GM18502 (cell line): ENCODE results near the gene MEG3.

Experiments used
- ATAC-seq: cut with Tn5 transposase; IDR thresholded peaks from one replicate; pipeline ENCODE4 v1.9.1; 2021; ENCODE audit warnings: mild to moderate bottlenecking; ENCODE audit not compliant: unreplicated experiment, poor library complexity

The MEG3 gene

DNA sequence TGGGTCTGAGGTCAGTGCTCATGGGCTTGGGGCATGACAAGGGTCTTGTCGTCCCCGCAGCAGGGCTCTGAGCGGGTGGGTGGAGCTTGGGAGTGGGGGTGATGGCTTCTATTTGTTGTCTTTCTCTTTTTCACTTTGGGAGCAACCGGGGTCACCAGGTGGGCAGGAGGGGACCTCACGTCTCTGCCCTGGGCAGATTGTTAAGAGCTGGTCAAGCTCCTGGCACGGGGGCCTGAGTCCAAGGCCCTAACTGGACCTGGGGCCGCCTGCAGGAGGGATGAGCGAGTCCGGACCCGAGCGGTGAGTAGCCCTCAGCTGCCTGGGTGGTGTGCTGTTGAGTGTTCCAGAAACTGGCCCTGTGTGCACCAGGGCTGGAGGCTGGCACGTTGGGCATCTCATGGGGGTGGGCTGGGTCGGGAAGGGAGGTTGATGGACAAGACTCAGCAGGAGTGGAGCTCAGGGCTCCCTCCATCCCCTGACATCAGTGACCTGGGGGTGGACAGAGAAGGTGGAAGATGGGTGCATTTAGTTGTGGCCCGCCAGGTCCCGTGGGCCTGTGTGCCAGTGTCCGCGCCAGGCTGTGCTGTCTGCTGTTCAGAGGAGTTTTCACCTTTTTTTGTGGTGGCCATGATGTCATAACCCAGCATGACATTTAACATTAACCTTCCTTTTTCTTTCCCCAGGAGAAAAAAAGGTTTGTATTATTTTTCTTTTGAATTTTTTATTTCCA is 50.1 kb downstream of the MEG3 start:
- no peak for ATAC-seq

DNA sequence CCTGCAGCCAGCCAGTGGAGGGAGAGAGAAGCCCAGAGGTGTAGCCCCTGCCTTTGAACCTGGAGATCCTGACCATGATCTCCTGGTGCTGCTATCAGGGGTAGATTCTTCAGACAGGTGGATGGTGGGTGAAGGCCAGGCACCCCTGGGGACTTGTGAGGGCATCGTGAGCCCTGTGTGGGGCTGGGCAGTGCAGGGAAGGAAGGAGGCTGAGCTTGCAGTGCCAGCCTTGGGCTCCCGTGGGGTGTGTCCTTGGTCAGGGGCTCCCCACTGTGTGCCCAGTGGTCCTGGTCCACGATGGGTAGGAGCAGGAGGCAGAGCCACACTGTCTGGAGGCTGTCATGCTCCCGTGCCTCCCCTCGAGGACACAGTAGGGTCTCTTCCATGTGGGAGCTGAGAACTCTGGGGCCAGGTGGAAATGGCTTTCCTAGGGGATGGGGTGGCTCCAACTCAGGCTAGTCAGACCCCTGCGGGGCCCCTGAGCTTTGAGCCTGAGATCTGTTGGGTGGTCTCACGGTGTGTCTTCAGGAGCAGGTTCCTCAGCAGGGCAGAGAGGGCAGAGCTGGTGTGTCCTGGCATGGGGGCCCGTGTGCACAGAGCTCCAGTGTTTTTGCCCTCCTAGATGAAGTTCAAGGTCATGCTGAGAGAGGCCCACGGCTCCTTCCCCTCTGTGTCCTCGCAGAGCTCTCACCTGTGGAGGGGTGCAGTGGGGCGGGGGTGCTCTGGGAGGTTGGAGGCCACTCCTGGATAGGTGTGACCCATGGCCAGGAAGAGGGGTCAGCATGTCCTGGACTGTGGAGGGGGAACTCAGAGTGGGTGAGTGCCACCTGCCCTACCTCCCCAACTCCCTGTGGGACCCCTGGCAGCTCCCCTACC is 52.6 kb downstream of the MEG3 start:
- no peak for ATAC-seq

DNA sequence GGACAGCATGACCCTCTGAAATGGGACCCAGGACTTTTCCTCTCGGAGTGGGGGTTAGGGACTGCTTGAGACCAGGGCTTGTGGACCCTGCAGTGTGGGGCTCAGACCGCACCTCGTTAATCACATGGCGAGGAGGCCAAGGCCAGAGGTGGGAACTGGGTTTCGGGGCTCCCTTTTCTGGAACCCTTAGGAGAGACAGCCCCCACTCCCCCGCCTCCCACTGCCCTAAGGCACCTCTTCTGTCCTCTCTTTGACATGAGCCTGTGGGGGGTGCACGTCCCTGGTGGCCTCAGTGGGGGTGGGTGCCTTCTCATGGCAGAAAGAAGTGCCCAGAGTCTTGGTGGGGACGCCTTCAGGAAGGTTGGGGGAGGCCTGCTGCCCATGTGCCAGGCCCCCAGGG is 53.3 kb downstream of the MEG3 start:
- no peak for ATAC-seq

- no peak for ATAC-seq
Measured at GRCh38 chr14:100879782-100880181, 53.9 kb downstream of the MEG3 start.

DNA sequence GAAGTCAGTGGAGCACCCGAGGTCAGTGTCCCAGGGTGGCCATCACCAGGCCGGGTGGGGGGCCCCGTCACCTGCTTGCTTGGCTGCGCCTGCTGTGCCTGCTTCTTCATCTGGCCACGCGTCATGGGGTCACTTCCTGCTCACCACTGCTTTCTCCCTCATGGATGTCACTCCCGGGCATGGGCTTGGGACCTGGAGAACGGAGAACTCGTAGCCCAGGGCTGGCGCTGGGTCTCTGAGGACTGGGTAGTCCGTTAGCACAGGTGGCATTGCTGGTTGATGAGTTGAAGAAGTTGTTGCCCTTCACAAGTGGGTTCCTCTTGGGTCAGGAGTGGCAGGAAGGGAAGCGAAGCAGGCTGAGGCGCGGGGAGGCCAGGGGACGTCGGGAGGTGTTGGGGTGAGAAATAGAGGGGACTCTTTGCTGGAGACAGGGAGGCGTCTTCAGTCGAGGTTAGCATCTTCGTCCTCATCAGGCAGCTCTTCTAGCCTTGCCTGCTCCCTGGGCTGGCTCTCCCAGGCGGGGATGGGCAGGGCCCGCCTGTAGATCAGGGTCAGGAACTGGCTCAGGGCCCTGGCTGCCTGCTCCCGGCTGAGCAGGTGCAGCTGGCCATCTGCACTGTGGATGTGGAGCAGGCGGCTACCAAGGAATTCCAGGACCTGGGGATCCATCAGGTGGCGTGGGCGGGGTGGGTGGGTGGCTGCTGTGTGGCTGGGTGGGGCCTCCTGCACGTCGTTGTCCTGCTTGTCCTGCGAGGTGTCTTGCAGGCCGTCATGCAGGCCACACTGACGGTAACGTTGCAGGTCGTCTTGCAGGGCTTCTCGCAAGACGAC is 54.6 kb downstream of the MEG3 start:
- no peak for ATAC-seq

GRCh38 chr14:100881211-100882025 is 55.5 kb downstream of the MEG3 start:
- no peak for ATAC-seq

DNA sequence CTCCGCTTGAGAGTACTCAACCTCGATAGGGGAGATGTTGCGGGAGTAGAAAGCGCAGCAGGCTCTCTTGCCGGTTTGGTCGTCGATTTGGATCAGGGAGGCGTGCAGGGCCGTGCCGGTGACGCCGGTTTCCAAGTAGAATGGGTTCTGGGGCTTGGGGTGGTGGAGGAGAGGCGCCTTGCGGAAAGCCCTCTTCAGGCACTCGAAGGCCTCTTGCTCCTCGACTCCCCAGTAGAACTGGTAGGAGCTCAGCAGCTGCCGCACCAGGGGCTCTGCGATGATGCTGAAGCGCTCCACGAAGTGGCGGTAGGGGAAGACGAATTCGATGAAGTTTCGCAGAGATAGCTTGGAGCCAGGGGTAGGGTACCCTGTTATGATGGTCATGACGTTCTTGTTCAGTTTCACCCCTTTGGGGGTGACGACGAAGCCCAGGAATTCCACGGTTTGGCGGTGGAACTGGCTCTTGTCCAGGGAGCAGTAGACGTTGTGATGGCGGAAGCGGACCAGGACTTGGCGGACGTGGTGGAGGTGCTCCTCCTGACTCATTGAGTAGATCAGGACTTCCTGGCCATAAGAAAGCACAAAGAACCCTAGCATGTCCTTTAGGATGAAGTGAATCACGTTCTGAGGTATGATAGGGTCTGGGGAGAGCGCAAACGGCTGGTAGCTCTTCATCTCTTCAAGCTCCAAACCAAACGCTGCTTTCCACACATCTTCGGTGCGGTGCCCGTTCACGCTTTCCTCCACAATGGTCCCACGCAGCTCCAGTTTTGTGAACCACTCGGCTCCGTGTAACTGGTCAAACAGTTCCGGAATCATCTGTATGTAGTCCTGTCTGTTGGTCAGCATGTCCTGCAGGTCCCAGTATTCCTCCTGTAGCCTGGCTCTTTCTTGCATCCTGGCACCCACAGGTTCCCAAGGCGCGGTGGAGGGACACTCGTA is 56.4 kb downstream of the MEG3 start:
- ATAC-seq, result no peak

- no peak for ATAC-seq
Measured at GRCh38 chr14:100882991-100883788, 57.3 kb downstream of the MEG3 start.

- ATAC-seq, result no peak
Measured at GRCh38 chr14:100883789-100884101, 57.8 kb downstream of the MEG3 start.

GRCh38 chr14:100884456-100884855 is 58.5 kb downstream of the MEG3 start:
- no peak for ATAC-seq

DNA sequence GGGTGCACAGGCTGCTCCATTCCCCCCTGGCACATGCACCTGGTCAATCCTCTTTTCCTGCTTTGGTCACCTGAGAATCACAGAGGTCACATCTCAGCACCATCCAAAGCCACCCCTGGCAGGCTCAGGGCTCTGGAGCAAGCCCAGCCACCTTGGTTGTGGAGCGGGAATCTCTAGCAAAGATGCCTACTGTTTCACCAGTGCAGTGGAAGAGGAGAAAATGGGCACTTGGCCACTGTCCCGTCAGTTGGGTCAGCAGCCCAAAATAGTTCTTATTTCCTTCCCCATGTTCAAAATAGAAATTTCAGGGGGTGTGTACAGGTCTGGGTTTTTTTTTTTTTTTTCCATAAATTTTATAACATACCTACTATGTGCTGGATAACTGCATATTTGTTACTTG is 59.3 kb downstream of the MEG3 start:
- ATAC-seq, result no peak

- ATAC-seq, result no peak
Measured at GRCh38 chr14:100885617-100886016, 59.7 kb downstream of the MEG3 start.

DNA sequence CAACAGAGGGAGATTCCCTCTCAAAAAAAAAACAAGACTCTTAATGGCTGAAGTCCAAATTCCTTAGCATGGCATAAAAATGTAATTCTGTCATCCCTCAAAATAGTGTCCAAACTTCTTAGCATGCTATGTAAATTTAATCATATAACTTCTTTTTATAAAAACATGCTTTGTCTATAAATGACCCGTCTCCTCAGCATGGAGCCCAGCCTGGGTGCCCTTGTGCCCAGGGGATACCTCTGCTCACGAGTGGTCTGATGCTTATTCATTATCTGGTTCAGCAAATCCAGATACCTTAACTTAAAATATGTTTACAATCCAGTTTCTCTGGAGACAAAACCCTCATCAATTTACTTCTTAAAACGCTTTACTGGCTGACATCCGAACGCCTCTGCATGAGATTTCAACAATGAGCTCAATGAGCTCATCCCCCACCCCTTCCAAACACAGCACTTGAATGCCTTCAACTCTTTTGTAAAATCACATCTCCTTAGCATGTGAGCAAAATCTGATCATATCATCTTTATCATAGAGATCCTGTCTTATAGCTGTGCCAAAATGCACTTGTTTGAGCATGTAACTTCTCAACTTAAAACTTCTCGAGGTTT is 61.9 kb downstream of the MEG3 start:
- ATAC-seq, result no peak

DNA sequence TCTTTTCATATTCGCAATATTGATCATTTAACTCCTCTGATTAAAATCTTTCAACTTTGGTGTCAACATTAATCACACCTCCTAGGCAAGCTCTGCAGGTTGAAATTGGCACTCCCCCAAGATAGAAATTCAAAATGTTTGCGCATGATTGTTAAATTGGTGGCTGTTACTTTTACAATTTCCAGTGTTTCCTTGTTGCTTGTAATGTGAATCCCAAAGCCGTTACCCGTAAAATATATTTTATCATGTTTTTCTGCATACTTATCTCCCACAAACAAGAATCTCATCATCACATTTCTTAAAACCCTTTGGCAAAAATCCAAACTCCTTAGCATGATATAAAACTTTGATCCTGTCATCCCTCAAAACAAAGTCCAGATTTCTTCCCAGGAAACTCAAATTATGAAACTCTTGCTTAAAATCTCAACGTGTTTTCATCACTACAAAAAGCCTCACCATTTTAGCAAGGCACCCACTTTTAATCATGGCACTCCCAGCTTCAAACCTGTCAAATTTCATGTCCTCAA is 62.9 kb downstream of the MEG3 start:
- no peak for ATAC-seq

DNA sequence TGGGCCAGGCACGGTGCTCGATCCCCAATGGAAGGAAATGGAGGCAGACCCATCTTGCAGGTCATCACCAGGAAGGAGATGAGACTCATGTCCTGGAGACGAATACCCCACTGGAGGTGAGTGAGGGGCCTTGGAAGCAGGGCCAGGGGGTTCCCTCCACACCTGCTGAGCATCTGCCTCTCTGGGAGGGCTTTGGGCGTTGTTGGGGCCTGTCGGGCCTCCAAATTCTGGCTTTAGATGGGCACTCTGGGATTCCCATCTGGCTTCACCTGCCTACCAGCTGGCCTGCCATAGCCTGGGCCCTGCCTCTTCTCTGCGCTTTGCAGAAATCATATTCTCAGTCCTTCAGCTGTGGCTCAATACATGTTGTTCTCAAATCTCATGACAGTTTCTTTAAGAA is 63.7 kb downstream of the MEG3 start:
- ATAC-seq, result no peak

GRCh38 chr14:100890061-100890850 is 64.3 kb downstream of the MEG3 start:
- ATAC-seq, result no peak

- no peak for ATAC-seq
Measured at GRCh38 chr14:100891051-100891450, 65.1 kb downstream of the MEG3 start.
